SU-DHL-6 (cell line): ENCODE data around the gene NUB1.

Experiments
- H2AFZ ChIP-seq: fragments of 200-600 bp; sonication (generic); 2 replicates; pipeline ENCODE4 v1.6.1; 2014; ENCODE audit warnings: low read depth, mild to moderate bottlenecking, moderate library complexity, mixed read lengths, antibody characterized with exemption, low read length; ENCODE audit not compliant: severe bottlenecking
- H3F3A ChIP-seq: fragments of 200-600 bp; shearing (Covaris generic); 2 replicates; pipeline ENCODE4 v1.6.0; 2016; ENCODE audit warnings: antibody characterized with exemption, mild to moderate bottlenecking; ENCODE audit not compliant: insufficient read depth
- H3K27ac ChIP-seq: fragments of 200-600 bp; sonication (generic); 2 replicates; pipeline ENCODE4 v1.5.1; 2016; ENCODE audit warnings: low read depth, mild to moderate bottlenecking, low read length, moderate library complexity, mixed read lengths
- H3K27me3 ChIP-seq: fragments of 200-600 bp; sonication (generic), shearing (Covaris generic); 2 replicates; pipeline ENCODE4 v1.6.0; 2014; ENCODE audit warnings: mild to moderate bottlenecking, low read length
- H3K36me3 ChIP-seq: fragments of 200-600 bp; sonication (generic); 2 replicates; pipeline ENCODE4 v1.6.1; 2014; ENCODE audit warnings: mild to moderate bottlenecking, low read length, mixed read lengths
- H3K4me2 ChIP-seq: fragments of 300-600, 200-600 bp; shearing (Covaris generic), sonication (generic); 2 replicates; pipeline ENCODE4 v1.6.0; 2014; ENCODE audit warnings: low read length, low read depth, mild to moderate bottlenecking; ENCODE audit not compliant: poor library complexity, severe bottlenecking
- H3K4me3 ChIP-seq: fragments of 200-600 bp; sonication (generic); 2 replicates; pipeline ENCODE4 v1.5.1; 2014; ENCODE audit warnings: antibody characterized with exemption, low read length, mild to moderate bottlenecking, mixed read lengths; ENCODE audit not compliant: insufficient read depth, poor library complexity, severe bottlenecking
- H3K79me2 ChIP-seq: fragments of 200-600 bp; sonication (generic); 2 replicates; pipeline ENCODE4 v1.6.1; 2014; ENCODE audit warnings: mild to moderate bottlenecking, low read length, moderate library complexity; ENCODE audit not compliant: insufficient read depth
- H3K9ac ChIP-seq: fragments of 200-600 bp; sonication (generic); 2 replicates; pipeline ENCODE4 v1.7.0; 2014; ENCODE audit warnings: mild to moderate bottlenecking, low read length
- H3K9me2 ChIP-seq: fragments of 200-600 bp; sonication (generic); replicated peaks from 2 replicates; pipeline ENCODE4 v1.6.1; 2014; ENCODE audit warnings: low read length; ENCODE audit not compliant: insufficient read depth
- H3K9me3 ChIP-seq: fragments of 200-600 bp; sonication (generic); 2 replicates; pipeline ENCODE4 v1.6.1; 2014; ENCODE audit warnings: low read length, mixed read lengths; ENCODE audit not compliant: insufficient read depth
- H4K20me1 ChIP-seq: fragments of 200-600 bp; sonication (generic); 2 replicates; pipeline ENCODE4 v1.6.1; 2014; ENCODE audit warnings: low read depth, mild to moderate bottlenecking, antibody characterized with exemption, low read length, moderate library complexity, mixed read lengths
- CTCF ChIP-seq: fragments of 200-600 bp; sonication (generic); IDR thresholded peaks from one replicate; pipeline ENCODE4 v1.5.1; 2017; ENCODE audit warnings: antibody characterized with exemption, mild to moderate bottlenecking, low read length, moderate library complexity; ENCODE audit not compliant: insufficient read depth, poor library complexity, severe bottlenecking
- EZH2phosphoT487 ChIP-seq: fragments of 200-600 bp; sonication (generic), shearing (Covaris generic); conservative IDR thresholded peaks from 2 replicates; pipeline ENCODE4 v1.6.1; 2018; ENCODE audit warnings: mild to moderate bottlenecking, antibody characterized with exemption, low read length, moderate library complexity, mixed read lengths

Gene NUB1

GRCh38 chr7:151383638-151384351 is 42.2 kb downstream of the NUB1 start:
- Histone ChIP-seq H2AFZ (no peak overlapping the region), H3K9me3 (no peaks in the 10 kb centered on the region), H3K27me3 (no peaks in the 10 kb centered on the region), H3K4me3 (no peak overlapping the region), H3F3A (0 out of 2 replicates have a peak, but pooled peaks cover 3% of the 10 kb centered on the region), H3K27ac (no peak overlapping the region), H3K79me2 (no peaks in the 10 kb centered on the region), H4K20me1 (no peaks in the 10 kb centered on the region), H3K9me2 (no peaks in the 10 kb centered on the region), H3K9ac (no peak overlapping the region), H3K4me2 (no peak overlapping the region), H3K36me3 (no peaks in the 10 kb centered on the region)
- no peak for TF ChIP-seq EZH2phosphoT487
- no peak for TF ChIP-seq CTCF

GRCh38 chr7:151384352-151384697 is 42.7 kb downstream of the NUB1 start:
- Histone ChIP-seq H3K4me3 (no peak overlapping the region), H3K4me2 (no peak overlapping the region), H3F3A (0 out of 2 replicates have a peak, but pooled peaks cover 3% of the 10 kb centered on the region), H3K9ac (no peak overlapping the region), H3K27me3 (no peaks in the 10 kb centered on the region), H3K9me2 (no peaks in the 10 kb centered on the region), H3K36me3 (no peaks in the 10 kb centered on the region), H4K20me1 (no peaks in the 10 kb centered on the region), H2AFZ (no peak overlapping the region), H3K79me2 (no peaks in the 10 kb centered on the region), H3K9me3 (no peaks in the 10 kb centered on the region), H3K27ac (no peak overlapping the region)
- TF ChIP-seq EZH2phosphoT487: no peak
- no peak for TF ChIP-seq CTCF

GRCh38 chr7:151384776-151385625 is 43.4 kb downstream of the NUB1 start:
- no peaks in the 10 kb centered on the region for H3K27me3 ChIP-seq
- no peaks in the 10 kb centered on the region for H3K9me3 ChIP-seq
- H3K4me3 ChIP-seq: no peak overlapping the region
- no peak for TF ChIP-seq CTCF
- no peak for TF ChIP-seq EZH2phosphoT487
- H3F3A ChIP-seq: 0 out of 2 replicates have a peak, but pooled peaks cover 3% of the 10 kb centered on the region
- H4K20me1 ChIP-seq: no peaks in the 10 kb centered on the region
- no peaks in the 10 kb centered on the region for H3K9me2 ChIP-seq
- H3K36me3 ChIP-seq: no peaks in the 10 kb centered on the region
- no peak overlapping the region for H2AFZ ChIP-seq
- no peak overlapping the region for H3K4me2 ChIP-seq
- H3K9ac ChIP-seq: no peak overlapping the region
- H3K79me2 ChIP-seq: no peaks in the 10 kb centered on the region
- H3K27ac ChIP-seq: no peak overlapping the region
